WERI-Rb-1 (cell line): ENCODE results near the gene DIS3L.
"Not testable (repeated sequence)": the region's sequence is repeated elsewhere in the genome, so short reads cannot be mapped to it uniquely, and the experiment has no call there.

Experiments
- DNase-seq: peaks from one replicate; pipeline ENCODE4 v3.0.0-alpha.2; 2020
- H3K27ac ChIP-seq: fragments of 250-450 bp; sonication (Bioruptor Pico); 2 replicates; pipeline ENCODE4 v1.5.1; 2020; ENCODE audit warnings: mild to moderate bottlenecking, moderate library complexity
- H3K27me3 ChIP-seq: fragments of 250-450 bp; sonication (Bioruptor Pico); 2 replicates; pipeline ENCODE4 v1.5.1; 2021; ENCODE audit warnings: mild to moderate bottlenecking, low read depth, moderate library complexity; ENCODE audit not compliant: insufficient read depth, severe bottlenecking
- H3K36me3 ChIP-seq: fragments of 250-450 bp; sonication (Bioruptor Pico); 2 replicates; pipeline ENCODE4 v1.5.1; 2020; ENCODE audit warnings: mild to moderate bottlenecking, moderate library complexity
- H3K4me3 ChIP-seq: 2 replicates; pipeline ENCODE4 v1.5.1; 2011; ENCODE audit warnings: low read depth, mild to moderate bottlenecking, control low read depth, low read length
- H3K9me3 ChIP-seq: fragments of 250-450 bp; sonication (Bioruptor Pico); 2 replicates; pipeline ENCODE4 v1.5.1; 2021; ENCODE audit warnings: mild to moderate bottlenecking, moderate library complexity; ENCODE audit not compliant: severe bottlenecking
- CTCF ChIP-seq: IDR thresholded peaks from 2 replicates; pipeline ENCODE4 v1.5.1; 2011; ENCODE audit warnings: low read depth, mild to moderate bottlenecking, control low read depth, inconsistent platforms, low read length

DIS3L gene

GRCh38 chr15:66293419-66294156, at the start of gene DIS3L:
Gene DIS3L, plus strand, starts transcription at chr15:66293568. Its CDS starts 29 bp downstream, at chr15:66293597.
- TF ChIP-seq CTCF, result no peak
- H3K27me3 ChIP-seq, result no peaks in the 10 kb centered on the region
- peak within 1 kb of the TSS; percentile 82 for H3K4me3 ChIP-seq
- no peaks in the 10 kb centered on the region for H3K9me3 ChIP-seq
- H3K36me3 ChIP-seq, result no peaks in the 10 kb centered on the region
- peak within 1 kb of the TSS; percentile 90 for H3K27ac ChIP-seq
- DNase-seq, result peak; percentile 59

- not testable (repeated sequence) for H3K27me3 ChIP-seq, H3K4me3 ChIP-seq, H3K36me3 ChIP-seq, DNase-seq, H3K9me3 ChIP-seq, H3K27ac ChIP-seq
Measured at GRCh38 chr15:66245832-66246231, 47.5 kb upstream of the DIS3L start.

- H3K4me3 ChIP-seq, result no peak overlapping the region
- H3K36me3 ChIP-seq, result no peaks in the 10 kb centered on the region
- no peaks in the 10 kb centered on the region for H3K9me3 ChIP-seq
- H3K27ac ChIP-seq, result no peak overlapping the region
- H3K27me3 ChIP-seq, result peaks cover 5% of the 10 kb centered on the region
- no peak for TF ChIP-seq CTCF
- no peak for DNase-seq
Measured at GRCh38 chr15:66246937-66247336, 46.4 kb upstream of the DIS3L start.

DNA sequence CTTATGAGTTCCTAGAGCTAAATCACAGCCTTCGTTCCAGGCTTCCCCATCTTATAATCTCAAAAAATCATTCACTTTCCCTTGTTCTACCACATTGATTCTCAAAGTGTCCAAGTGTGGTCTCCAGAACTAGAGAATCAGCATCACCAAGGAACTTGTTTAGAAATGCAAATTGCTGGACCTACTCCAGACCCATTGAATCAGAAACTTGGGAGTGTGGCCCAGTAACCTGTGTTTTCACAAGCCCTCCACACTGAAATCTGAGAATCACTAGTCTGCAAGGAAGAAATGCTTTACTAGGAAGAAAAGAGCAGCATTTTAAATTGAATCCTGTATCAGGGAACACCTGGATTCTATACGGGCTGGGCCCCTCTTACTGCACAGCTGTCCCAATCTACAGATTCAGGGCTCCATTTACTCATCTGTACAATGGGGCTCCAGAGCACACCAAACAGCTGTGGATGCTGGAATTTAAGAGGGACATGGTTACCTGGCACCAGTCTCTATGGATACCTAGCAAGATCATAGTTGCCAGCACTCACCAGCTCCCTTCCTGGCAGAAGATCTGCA, 43.7 kb upstream of the DIS3L start:
- H3K27ac ChIP-seq, result no peak overlapping the region
- no peak for TF ChIP-seq CTCF
- no peak for DNase-seq
- no peak overlapping the region for H3K4me3 ChIP-seq
- no peaks in the 10 kb centered on the region for H3K36me3 ChIP-seq
- no peaks in the 10 kb centered on the region for H3K9me3 ChIP-seq
- peaks cover 24% of the 10 kb centered on the region for H3K27me3 ChIP-seq

DNA sequence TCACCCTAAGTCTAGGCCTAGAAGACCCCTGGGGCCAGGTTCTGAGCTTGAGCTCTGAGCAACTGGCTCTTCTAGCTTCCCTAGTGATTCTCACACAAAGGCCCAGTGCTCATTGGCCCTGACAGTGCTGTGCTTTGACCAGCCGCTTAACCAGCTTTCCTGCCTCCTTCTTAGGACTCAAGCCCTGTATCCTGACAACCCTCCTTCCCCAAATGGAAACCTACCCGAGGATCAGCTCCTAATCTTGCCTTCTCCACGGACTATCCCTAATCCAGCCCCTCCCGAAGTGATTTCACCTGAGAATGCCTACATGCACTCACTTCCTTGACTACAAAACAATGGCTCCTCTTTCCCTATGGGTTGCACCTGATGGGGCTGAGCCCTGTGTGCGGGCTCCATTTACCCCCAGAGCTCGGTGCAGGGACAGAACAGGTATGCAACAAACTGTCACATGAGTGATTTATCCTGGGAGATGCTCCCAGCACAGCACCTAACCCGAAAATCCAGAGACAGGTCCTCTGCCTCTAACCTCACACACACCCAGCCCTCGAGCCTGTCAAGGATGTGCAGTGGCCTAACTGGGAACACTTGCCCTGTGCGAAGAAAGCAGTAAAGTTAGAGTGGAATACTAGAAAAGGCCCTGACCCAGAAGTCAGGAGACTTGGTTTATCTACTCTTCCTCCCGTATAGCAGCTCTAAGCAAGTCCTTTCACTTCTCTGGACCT, 42.1 kb upstream of the DIS3L start:
- Histone ChIP-seq H3K4me3 (no peak overlapping the region), H3K36me3 (no peaks in the 10 kb centered on the region), H3K27ac (no peak overlapping the region), H3K27me3 (peaks cover 24% of the 10 kb centered on the region), H3K9me3 (no peaks in the 10 kb centered on the region)
- DNase-seq, result peak; percentile 19
- no peak for TF ChIP-seq CTCF

- H3K9me3 ChIP-seq, result no peaks in the 10 kb centered on the region
- H3K36me3 ChIP-seq, result no peaks in the 10 kb centered on the region
- DNase-seq, result peak; percentile 64
- peak; percentile 75 for TF ChIP-seq CTCF
- peaks cover 24% of the 10 kb centered on the region for H3K27me3 ChIP-seq
- H3K4me3 ChIP-seq, result peak overlapping the region; percentile 52
- H3K27ac ChIP-seq, result no peak overlapping the region
Measured at GRCh38 chr15:66251790-66252684, 41.3 kb upstream of the DIS3L start.
